K562 (cell line): ENCODE results near the gene ESAM. TPM values are rescaled to one million over a fixed set of nuclear protein-coding genes. Genes with fewer than 3 reads are reported as not detected.

Experiments
- ATAC-seq: fragments of 200-7000 bp; cut with Tn5 transposase; 3 replicates; pipeline ENCODE4 v1.9.1; 2020; ENCODE audit warnings: moderate library complexity
- BruUV-seq: library from RNA; stranded (reverse); fragments of 400-500 nt; replicated peaks from 2 replicates; lab custom pipeline; 2021; lab: Mats Ljungman, UMichigan
- CTCF ChIA-PET: fragments of 300-600 bp; formaldehyde crosslinking; extraction: SDS; loops from one replicate; lab custom pipeline; 2021; ENCODE audit warnings: low intra/inter-chr PET ratio; lab: Yijun Ruan, JAX
- POLR2A ChIA-PET: fragments of 300-600, 350-650 bp; sonication (Branson Sonifier 250); formaldehyde crosslinking; extraction: SDS; loops from one replicate; lab custom pipeline; 2021; ENCODE audit warnings: antibody characterized with exemption, inconsistent platforms; lab: Yijun Ruan, JAX
- DNase-seq, 4 experiments: peaks; one replicate each; pipeline versions ENCODE4 v3.0.0 to v3.0.0-alpha.2; 2011 to 2018; ENCODE audit warnings: low spot score in 3 of 4, mixed read lengths in 3 of 4; ENCODE audit errors: extremely low read depth in 1 of 4
- FAIRE-seq: peaks from 2 replicates; lab custom pipeline; 2011; peaks lifted over from hg19 to GRCh38; lab: Jason Lieb, UNC
- H2AFZ ChIP-seq: 2 replicates; pipeline ENCODE4 v1.6.0; 2011; ENCODE audit warnings: low read depth, low read length, control low read depth, inconsistent platforms
- H3K27ac ChIP-seq: fragments of 200-600 bp; 3 replicates; pipeline ENCODE4 v1.8.0; 2011; ENCODE audit warnings: low read depth, mild to moderate bottlenecking, control low read depth, inconsistent platforms, low read length, moderate library complexity, mixed read lengths; ENCODE audit errors: extremely low read depth
- H3K27me3 ChIP-seq, 2 experiments: fragments of 300-600 bp in 1 of 2; 2 replicates in 1 of 2; 3 replicates in 1 of 2; pipeline versions ENCODE4 v1.6.0 to v1.8.0; 2011; ENCODE audit warnings: inconsistent platforms in 2 of 2, low read length in 2 of 2, mild to moderate bottlenecking in 1 of 2, mixed read lengths in 1 of 2, moderate library complexity in 1 of 2; ENCODE audit not compliant: control insufficient read depth in 2 of 2, insufficient read depth in 2 of 2
- H3K36me3 ChIP-seq: fragments of 300-600 bp; 3 replicates; pipeline ENCODE4 v1.8.0; 2011; ENCODE audit warnings: mild to moderate bottlenecking, low read length, inconsistent platforms; ENCODE audit not compliant: control insufficient read depth, insufficient read depth
- H3K4me1 ChIP-seq, 2 experiments: fragments of 200-600 bp in 1 of 2; replicated peaks in 1 of 2; 2 replicates in 1 of 2; 3 replicates in 1 of 2; pipeline versions ENCODE4 v1.5.1 to v1.8.0; 2011; ENCODE audit warnings: inconsistent platforms in 2 of 2, low read length in 2 of 2, mild to moderate bottlenecking in 1 of 2, mixed read lengths in 1 of 2, moderate library complexity in 1 of 2; ENCODE audit not compliant: control insufficient read depth in 2 of 2, insufficient read depth in 2 of 2
- H3K4me2 ChIP-seq: 2 replicates; pipeline ENCODE4 v1.6.1; 2011; ENCODE audit warnings: low read length, control low read depth, inconsistent platforms, mixed read lengths; ENCODE audit not compliant: insufficient read depth
- H3K4me3 ChIP-seq: fragments of 200-600 bp; sonication (generic), shearing (Covaris generic); 2 replicates; pipeline ENCODE4 v1.5.1; 2016; ENCODE audit warnings: control low read depth, inconsistent platforms
- H3K79me2 ChIP-seq: fragments of 200-600 bp; 3 replicates; pipeline ENCODE4 v1.8.0; 2011; ENCODE audit warnings: low read length, inconsistent platforms; ENCODE audit not compliant: control insufficient read depth, insufficient read depth
- H3K9ac ChIP-seq, 2 experiments: 2 replicates each; pipeline versions ENCODE4 v1.6.0 to v1.6.1; 2011; ENCODE audit warnings: low read depth in 2 of 2, low read length in 2 of 2, control low read depth in 1 of 2, inconsistent platforms in 1 of 2, mild to moderate bottlenecking in 1 of 2, mixed read lengths in 1 of 2; ENCODE audit not compliant: insufficient read depth in 1 of 2
- H3K9me1 ChIP-seq: one replicate; pipeline ENCODE4 v1.6.0; 2011; ENCODE audit warnings: inconsistent platforms, mild to moderate bottlenecking, low read length, moderate library complexity; ENCODE audit not compliant: control insufficient read depth, insufficient read depth
- H3K9me3 ChIP-seq: replicated peaks from 2 replicates; pipeline ENCODE4 v1.5.1; 2011; ENCODE audit warnings: low read depth, low read length, inconsistent platforms; ENCODE audit not compliant: control insufficient read depth, insufficient read depth
- H4K20me1 ChIP-seq: replicated peaks from 2 replicates; pipeline ENCODE4 v1.6.1; 2011; ENCODE audit warnings: low read length, inconsistent platforms, mixed read lengths; ENCODE audit not compliant: control insufficient read depth, insufficient read depth
- DPF2 ChIP-seq: fragments of 450-650 bp; IDR thresholded peaks from 2 replicates; pipeline ENCODE4 v1.6.1; 2016
- E2F1 ChIP-seq: sonication (generic); formaldehyde crosslinking; IDR thresholded peaks from 2 replicates; pipeline ENCODE4 v1.8.1; 2023; ENCODE audit warnings: mild to moderate bottlenecking, missing genetic modification reagents, moderate library complexity
- ETV5 ChIP-seq: sonication (generic); formaldehyde crosslinking; IDR thresholded peaks from 2 replicates; pipeline ENCODE4 v1.4.0; 2020; ENCODE audit warnings: low read depth, mild to moderate bottlenecking, missing genetic modification reagents
- FOSL1 ChIP-seq: fragments of 200-800 bp; sonication (Bioruptor generic); conservative IDR thresholded peaks from 2 replicates; pipeline ENCODE4 v1.6.1; 2016; ENCODE audit warnings: missing genetic modification characterization, missing compliant biosample characterization
- FOXK2 ChIP-seq, 2 experiments: fragments of 450-650 bp; IDR thresholded peaks in 1 of 2; conservative IDR thresholded peaks in 1 of 2; 2 replicates each; pipeline ENCODE4 v1.6.1; 2016; ENCODE audit warnings: low read depth in 2 of 2, mild to moderate bottlenecking in 1 of 2
- GATAD2A ChIP-seq: fragments of 450-650 bp; IDR thresholded peaks from 2 replicates; pipeline ENCODE4 v1.6.1; 2017
- HNRNPUL1 ChIP-seq: fragments of 200-400 bp; formaldehyde crosslinking; IDR thresholded peaks from 2 replicates; pipeline ENCODE4 v1.6.1; 2017; ENCODE audit warnings: low read length
- MEF2D ChIP-seq: conservative IDR thresholded peaks from 2 replicates; pipeline ENCODE4 v1.6.1; 2016; ENCODE audit warnings: low read depth, missing genetic modification characterization, missing compliant biosample characterization
- MEIS2 ChIP-seq: fragments of 450-650 bp; IDR thresholded peaks from 2 replicates; pipeline ENCODE4 v1.6.1; 2014; ENCODE audit warnings: mild to moderate bottlenecking; ENCODE audit not compliant: partially characterized antibody
- MTA1 ChIP-seq: fragments of 450-650 bp; IDR thresholded peaks from 2 replicates; pipeline ENCODE4 v1.6.1; 2017; ENCODE audit warnings: borderline replicate concordance
- PKNOX1 ChIP-seq: fragments of 450-650 bp; IDR thresholded peaks from 2 replicates; pipeline ENCODE4 v1.6.1; 2016
- POU5F1 ChIP-seq: fragments of 150-350 bp; IDR thresholded peaks from 2 replicates; pipeline ENCODE4 v1.6.1; 2014; ENCODE audit warnings: borderline replicate concordance, low read length, low read depth, mild to moderate bottlenecking; ENCODE audit not compliant: partially characterized antibody
- PREB ChIP-seq: sonication (generic); formaldehyde crosslinking; IDR thresholded peaks from 2 replicates; pipeline ENCODE4 v1.8.1; 2023; ENCODE audit warnings: mild to moderate bottlenecking, missing genetic modification reagents
- RUNX1 ChIP-seq: sonication (generic); IDR thresholded peaks from 2 replicates; pipeline ENCODE4 v1.6.1; 2016; ENCODE audit warnings: antibody characterized with exemption, low read depth
- SMARCA4 ChIP-seq: fragments of 450-650 bp; IDR thresholded peaks from 2 replicates; pipeline ENCODE4 v1.6.1; 2016
- SMARCE1 ChIP-seq: fragments of 450-650 bp; IDR thresholded peaks from 2 replicates; pipeline ENCODE4 v1.7.1; 2016; ENCODE audit warnings: mild to moderate bottlenecking
- TEAD4 ChIP-seq, 2 experiments: sonication (generic) in 1 of 2; formaldehyde crosslinking in 1 of 2; IDR thresholded peaks; 2 replicates each; pipeline versions ENCODE4 v1.6.1 to v1.8.0; 2012 to 2022; ENCODE audit warnings: borderline replicate concordance in 1 of 2, inconsistent platforms in 1 of 2, low read length in 1 of 2, mild to moderate bottlenecking in 1 of 2, missing genetic modification reagents in 1 of 2
- ZNF165 ChIP-seq: fragments of 250-450 bp; sonication (Bioruptor Pico); IDR thresholded peaks from 2 replicates; pipeline ENCODE4 v1.4.0; 2020; ENCODE audit warnings: borderline replicate concordance
- ZNF311 ChIP-seq: fragments of 250-450 bp; sonication (Bioruptor Pico); IDR thresholded peaks from 2 replicates; pipeline ENCODE4 v1.4.0; 2020; ENCODE audit warnings: mild to moderate bottlenecking, moderate library complexity
- ZNF644 ChIP-seq: fragments of 200-800 bp; sonication (Bioruptor generic); IDR thresholded peaks from 2 replicates; pipeline ENCODE4 v1.6.1; 2016; ENCODE audit warnings: low read depth, missing genetic modification characterization, missing compliant biosample characterization
- WGBS: fragments of 100-300 bp; shearing (Covaris generic); methylation state at CpG from one replicate; pipeline ENCODE4 v1.1.6; 2016; ENCODE audit warnings: low coverage, mixed read lengths; ENCODE audit not compliant: insufficient coverage; ENCODE audit errors: missing lambda C conversion rate; 5-methylcytosine and 5-hydroxymethylcytosine counted together
- in situ Hi-C: fragments of 300-500 bp; cut with MboI; formaldehyde crosslinking; loops from 4 replicates; pipeline ENCODE4 v1.15.0; 2018; ENCODE audit warnings: inconsistent platforms, mixed read lengths
- intact Hi-C: fragments of 100-400 bp; cut with micrococcal nuclease; formaldehyde crosslinking; loops from 2 replicates; pipeline ENCODE4 v1.14.2; 2022
- polyA plus RNA-seq, 8 experiments: library from polyadenylated mRNA; depleted of rRNA in 4 of 8; stranded (reverse) in 5 of 8; unstranded in 3 of 8; fragments of >200 nt; fragmentation: Nextera tagmentation in 2 of 8; fragmentation: Illumina TruSeq in 1 of 8; extraction: Ambion mirVana in 2 of 8; extraction: Trizol in 1 of 8; gene quantifications; 2 replicates each; pipeline versions ENCODE4 v1.2.1 to v1.2.3, GENCODE V29; 2011 to 2014; ENCODE audit warnings: inconsistent platforms in 1 of 8, missing spikeins in 1 of 8
- total RNA-seq, 7 experiments: library from RNA; depleted of rRNA in 6 of 7; stranded (reverse); fragments of >200 nt in 6 of 7; fragmentation: Illumina TruSeq in 2 of 7; extraction: Trizol in 2 of 7; gene quantifications; 2 replicates each; pipeline versions ENCODE4 v1.2.1 to v1.2.3, GENCODE V29; 2011 to 2021; ENCODE audit warnings: low replicate concordance in 1 of 7

The ESAM gene
- total and polyA plus RNA-seq, 9 of the 15 experiments (the other 6 are each of a cell fraction or from before 2014, with no cell fraction given): 0.06 to 1.5 (median 0.22) TPM

GRCh38 chr11:124807201-124807600 is 45.1 kb upstream of the ESAM start (continued):
- TF ChIP-seq E2F1 (no peak), GATAD2A (no peak), ZNF311 (CRISPR knock-in tag) (no peak)
- TF ChIP-seq, all 486 proteins: peak for 0

GRCh38 chr11:124804884-124805283 is 42.8 kb upstream of the ESAM start:
- no peak for FAIRE-seq
- in situ Hi-C loops: no loop called here
- TF ChIP-seq ZNF165 (CRISPR knock-in tag) (no peak), MEF2D (tag) (peak; percentile 66; the same call in 1 of the 2 replicates), RUNX1 (no peak), SMARCA4 (peak; percentile 67; the same call in 1 of the 2 replicates), PKNOX1 (peak; percentile 72), DPF2 (peak; percentile 72), SMARCE1 (peak; percentile 62; the same call in 1 of the 2 replicates), FOSL1 (tag) (peak; percentile 40; the same call in 1 of the 2 replicates), MTA1 (0 out of 2 replicates have a peak, but pooled peaks have one; percentile 28), TEAD4 (IDR thresholded peaks at IDR 0.05; ENCODE audit: low read length) (no peak), TEAD4 (CRISPR knock-in tag; IDR thresholded peaks at IDR 0.05; ENCODE audit: borderline replicate concordance) (no peak), PREB (CRISPR knock-in tag) (no peak), MEIS2 (peak; percentile 92), HNRNPUL1 (no peak), FOXK2 (conservative IDR thresholded peaks at IDR 0.05 in 1 of 2, IDR thresholded peaks at IDR 0.05 in 1 of 2; ENCODE audit: low read depth in 2 of 2) (0 out of 4 replicates have a peak, but pooled peaks of 1 of the 2 experiments have one; percentile 26), ETV5 (no peak), ZNF644 (tag) (peak; percentile 63; the same call in 1 of the 2 replicates), POU5F1 (no peak)

More at GRCh38 chr11:124804884-124805283, 42.8 kb upstream of the ESAM start:
- Histone ChIP-seq H3K9me3 (no peaks in the 10 kb centered on the region), H4K20me1 (no peaks in the 10 kb centered on the region), H3K4me3 (no peak overlapping the region), H3K27me3 (peaks cover 2 to 12% of the 10 kb centered on the region in 2 experiments), H3K9ac (no peak overlapping the region), H3K36me3 (no peaks in the 10 kb centered on the region), H3K4me1 (peaks cover 7 to 17% of the 10 kb centered on the region in 2 experiments; a peak in 4 of 5 replicates), H3K9me1 (no peaks in the 10 kb centered on the region), H2AFZ (no peak overlapping the region), H3K79me2 (no peaks in the 10 kb centered on the region), H3K4me2 (no peak overlapping the region; the same call in 1 of the 2 replicates), H3K27ac (no peak overlapping the region)
- ChIA-PET POLR2A (interaction anchor here (1.1 to 1.4 kb wide), 2 partner anchors 13 to 168 kb away, joined by 3 to 4 read pairs; no protein-coding TSS in a partner anchor), CTCF (no interaction called here)
- 5% methylated on average over 3 of the region's 3 CpGs for WGBS
- intact Hi-C loops: no loop called here
- no TSS peak for BruUV-seq
- ATAC-seq (no peak), DNase-seq (peak in 1 of 4 experiments; percentile 11)
